BLaER1 treated with 17β-estradiol and CSF1 and Interleukin-3, amounts not matched to agents 10 nM and 100 nM (cell line): ENCODE results near the gene PCAT6.

ENCODE experiments used
- H3K27ac ChIP-seq, 11 experiments: shearing (Covaris generic); formaldehyde crosslinking; 2 replicates each; pipeline ENCODE4 v1.8.1; 2022
- H3K27me3 ChIP-seq, 11 experiments: shearing (Covaris generic); formaldehyde crosslinking; 2 replicates each; pipeline ENCODE4 v1.8.1; 2022
- H3K36me3 ChIP-seq, 11 experiments: shearing (Covaris generic); formaldehyde crosslinking; 2 replicates each; pipeline ENCODE4 v1.8.1; 2022
- H3K4me1 ChIP-seq, 10 experiments: shearing (Covaris generic); formaldehyde crosslinking; 2 replicates each; pipeline ENCODE4 v1.8.1; 2022
- H3K4me2 ChIP-seq, 11 experiments: shearing (Covaris generic); formaldehyde crosslinking; 2 replicates each; pipeline ENCODE4 v1.8.1; 2022
- H3K4me3 ChIP-seq, 10 experiments: shearing (Covaris generic); formaldehyde crosslinking; 2 replicates each; pipeline ENCODE4 v1.8.1; 2022
- H3K9ac ChIP-seq, 11 experiments: shearing (Covaris generic); formaldehyde crosslinking; 2 replicates each; pipeline ENCODE4 v1.8.1; 2022
- H3K9me3 ChIP-seq, 11 experiments: shearing (Covaris generic); formaldehyde crosslinking; replicated peaks in 1 of 11; 2 replicates each; pipeline ENCODE4 v1.8.1; 2022
- H4K20me1 ChIP-seq, 11 experiments: shearing (Covaris generic); formaldehyde crosslinking; 2 replicates each; pipeline ENCODE4 v1.8.1; 2022
- Cebpa-rat ChIP-seq, 11 experiments: shearing (Covaris generic); IDR thresholded peaks; 2 replicates each; pipeline ENCODE4 v1.8.1; 2022

PCAT6 gene

GRCh38 chr1:202860744-202861419 lies 50.1 kb downstream of the PCAT6 start:
- Histone ChIP-seq H3K4me1 (peaks cover 13 to 55% (median 45%) of the 10 kb centered on the region in 10 experiments), H3K27me3 (peaks cover 49 to 69% (median 61%) of the 10 kb centered on the region in 11 experiments), H3K9ac (peak overlapping the region in 10 of 11 experiments; percentile 25 to 63 (median 48); a peak in 17 of 22 replicates), H3K36me3 (no peaks in the 10 kb centered on the region), H3K4me3 (peak overlapping the region; percentile 49 to 71 (median 59)), H3K4me2 (peak overlapping the region; percentile 73 to 86 (median 82)), H4K20me1 (peaks cover 0 to 8% (median 0%) of the 10 kb centered on the region in 11 experiments; a peak in 1 of 22 replicates), H3K27ac (peak overlapping the region in 3 of 11 experiments; percentile 13 to 34 (median 17); a peak in 3 of 22 replicates), H3K9me3 (peaks cover 0 to 28% (median 17%) of the 10 kb centered on the region in 11 experiments; a peak in 19 of 22 replicates)
- TF ChIP-seq Cebpa-rat (IDR thresholded peaks at IDR 0.05) = no peak
